ENCODE measurements around the gene NECTIN2.
"Not testable (repeated sequence)": the region's sequence is repeated elsewhere in the genome, so short reads cannot be mapped to it uniquely, and the experiment has no call there.

NECTIN2 gene

GRCh38 chr19:44878120-44878865, 32.2 kb downstream of the NECTIN2 start:
- no peak for DNase-seq (ENCODE audit: low read depth)
- H3K4me3 ChIP-seq (ENCODE audit: low read depth, low read length) = no peak overlapping the region

- DNase-seq (ENCODE audit: low read depth) = no peak
- no peak overlapping the region for H3K4me3 ChIP-seq (ENCODE audit: low read depth, low read length)
Observed at GRCh38 chr19:44879309-44880065, 33.4 kb downstream of the NECTIN2 start.

GRCh38 chr19:44882063-44882462, 36.0 kb downstream of the NECTIN2 start:
- H3K4me3 ChIP-seq (ENCODE audit: low read depth, low read length) = no peak overlapping the region
- no peak for DNase-seq (ENCODE audit: low read depth)

GRCh38 chr19:44882619-44883397, 36.7 kb downstream of the NECTIN2 start:
- H3K4me3 ChIP-seq (ENCODE audit: low read depth, low read length) = not testable (repeated sequence)

GRCh38 chr19:44883922-44884321, 37.8 kb downstream of the NECTIN2 start:
- DNase-seq (ENCODE audit: low read depth) = no peak
- no peak overlapping the region for H3K4me3 ChIP-seq (ENCODE audit: low read depth, low read length)

More at GRCh38 chr19:44882619-44883397, 36.7 kb downstream of the NECTIN2 start:
- not testable (repeated sequence) for DNase-seq (ENCODE audit: low read depth)

DNA sequence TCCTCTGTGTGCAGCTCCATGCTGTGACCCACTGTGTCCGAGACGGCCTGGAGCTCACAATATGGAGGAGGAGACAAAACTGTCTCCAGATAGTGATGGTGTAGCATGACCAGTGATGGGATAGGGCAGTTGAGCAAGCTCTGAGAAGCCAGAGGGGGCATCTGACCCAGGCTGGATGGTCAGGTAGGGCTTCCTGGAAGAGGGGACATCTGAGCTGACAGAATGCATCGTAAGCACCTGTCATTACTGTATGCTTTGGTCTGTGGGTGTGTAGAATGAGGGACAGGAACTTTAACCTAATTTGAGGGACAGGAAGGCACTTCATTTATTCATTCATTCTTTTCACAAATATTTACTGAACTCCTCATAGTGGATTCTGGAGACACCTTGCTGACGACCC, 38.5 kb downstream of the NECTIN2 start:
- no peak overlapping the region for H3K4me3 ChIP-seq (ENCODE audit: low read depth, low read length)
- no peak for DNase-seq (ENCODE audit: low read depth)

DNA sequence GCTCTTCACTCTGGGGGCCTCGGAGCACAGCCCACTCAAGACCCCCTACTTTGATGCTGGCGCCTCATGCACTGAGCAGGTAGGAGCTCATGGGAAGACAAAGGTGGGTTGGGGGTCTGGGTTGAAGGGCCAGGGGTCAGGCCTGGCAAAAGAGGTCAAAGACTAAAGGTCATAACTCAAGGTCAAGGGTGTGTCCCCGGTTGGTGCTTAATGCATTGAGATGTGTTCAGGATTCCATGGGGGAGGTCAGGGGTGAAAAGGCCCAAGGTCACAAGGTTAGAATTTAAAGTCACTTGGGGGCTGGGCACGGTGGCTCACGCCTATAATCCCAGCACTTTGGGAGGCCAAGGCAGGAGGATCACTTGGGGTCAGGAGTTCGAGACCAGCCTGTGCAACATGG, 40.0 kb downstream of the NECTIN2 start:
- no peak overlapping the region for H3K4me3 ChIP-seq (ENCODE audit: low read depth, low read length)

GRCh38 chr19:44887648-44888047, 41.6 kb downstream of the NECTIN2 start:
- DNase-seq (ENCODE audit: low read depth) = no peak
- H3K4me3 ChIP-seq (ENCODE audit: low read depth, low read length) = no peak overlapping the region

More for the DNA sequence above, 40.0 kb downstream of the NECTIN2 start:
- no peak for DNase-seq (ENCODE audit: low read depth)

DNA sequence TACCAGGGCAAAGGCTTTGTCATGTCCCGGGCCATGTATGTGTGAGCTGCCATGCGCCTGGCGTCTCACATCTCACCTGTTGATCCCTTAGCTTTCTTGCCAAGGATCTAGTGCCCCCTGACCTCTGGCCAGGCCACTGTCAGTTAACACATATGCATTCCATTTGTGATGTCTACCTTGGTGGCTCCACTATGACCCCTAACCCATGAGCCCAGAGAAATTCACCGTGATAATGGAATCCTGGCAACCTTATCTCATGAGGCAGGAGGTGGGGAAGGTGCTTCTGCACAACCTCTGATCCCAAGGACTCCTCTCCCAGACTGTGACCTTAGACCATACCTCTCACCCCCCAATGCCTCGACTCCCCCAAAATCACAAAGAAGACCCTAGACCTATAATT, 42.2 kb downstream of the NECTIN2 start:
- DNase-seq (ENCODE audit: low read depth); H3K4me3 ChIP-seq (ENCODE audit: low read depth, low read length): not testable (repeated sequence)

- H3K4me3 ChIP-seq (ENCODE audit: low read depth, low read length) = peak overlapping the region; percentile 51
- no peak for DNase-seq (ENCODE audit: low read depth)
Observed at GRCh38 chr19:44889830-44890365, 43.8 kb downstream of the NECTIN2 start.

DNA sequence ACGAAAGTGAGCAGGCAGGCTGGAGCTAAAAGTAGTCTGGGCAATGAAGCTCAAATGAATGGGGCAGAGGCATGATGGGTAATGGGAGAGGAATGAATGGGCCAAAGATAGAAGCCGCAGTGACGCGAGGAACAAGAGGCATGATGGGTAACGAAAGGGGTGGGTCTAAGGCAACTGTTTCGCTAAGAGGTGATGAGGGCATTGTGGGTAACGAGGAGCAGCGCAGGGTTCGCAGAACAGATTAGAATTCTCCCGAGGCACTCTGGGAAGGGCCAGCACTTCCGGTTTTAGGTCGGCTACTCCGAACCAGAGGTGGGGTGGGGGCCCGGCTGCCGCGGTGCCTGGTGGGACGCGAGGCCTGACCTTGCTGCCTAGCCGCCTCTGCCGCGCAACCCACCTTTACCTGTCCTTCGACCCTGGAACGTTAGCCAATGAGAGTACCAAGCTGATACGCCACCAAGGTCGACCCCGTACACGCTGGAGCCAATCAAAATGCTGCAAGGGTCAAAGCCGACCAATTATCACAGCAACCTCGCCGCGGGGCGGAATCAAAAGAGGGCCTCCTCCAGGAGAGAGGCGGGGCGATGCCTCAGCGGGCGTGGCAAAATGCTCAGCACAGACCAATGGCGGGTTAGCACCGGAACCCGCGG, 44.4 kb downstream of the NECTIN2 start:
- H3K4me3 ChIP-seq (ENCODE audit: low read depth, low read length) = peak overlapping the region; percentile 51
- peak; percentile 99 for DNase-seq (ENCODE audit: low read depth)

DNA sequence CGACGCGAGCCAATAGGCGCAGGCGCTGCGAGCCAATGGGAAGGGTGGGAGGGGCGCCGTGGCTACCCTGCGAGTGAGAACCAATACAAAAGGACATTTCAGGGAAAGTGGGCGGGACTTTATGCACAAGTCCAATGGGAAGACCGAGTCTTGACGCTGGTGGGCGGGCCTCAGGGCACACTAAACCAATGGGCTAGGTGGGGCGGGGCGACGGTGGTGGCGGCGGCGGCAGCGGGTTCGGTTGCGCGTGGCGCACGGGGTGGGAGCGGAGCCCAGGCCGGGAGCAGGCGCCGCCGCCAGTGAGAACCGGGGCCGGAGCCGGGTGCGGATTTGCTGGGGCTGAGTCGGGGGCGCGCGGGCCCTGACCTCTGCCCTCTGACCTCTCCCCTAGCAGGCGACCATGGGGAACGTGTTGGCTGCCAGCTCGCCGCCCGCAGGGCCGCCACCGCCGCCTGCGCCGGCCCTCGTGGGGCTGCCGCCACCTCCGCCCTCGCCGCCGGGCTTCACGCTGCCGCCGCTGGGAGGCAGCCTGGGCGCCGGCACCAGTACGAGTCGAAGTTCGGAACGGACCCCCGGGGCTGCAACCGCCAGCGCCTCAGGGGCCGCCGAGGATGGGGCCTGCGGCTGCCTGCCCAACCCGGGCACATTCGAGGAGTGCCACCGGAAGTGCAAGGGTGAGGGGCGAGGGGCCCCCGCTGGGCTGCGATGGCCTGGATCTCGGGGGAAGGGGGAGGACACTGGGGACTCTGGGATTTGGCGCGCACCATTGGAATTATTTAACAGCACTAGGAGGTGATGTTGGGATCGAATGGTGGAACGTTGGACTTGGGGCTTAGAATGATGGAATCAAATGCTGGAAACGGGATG, 45.2 kb downstream of the NECTIN2 start, which contains the start of gene TOMM40:
Gene TOMM40 (plus strand): TSS at position 239 of the 867 bp plus-strand sequence. CDS start 162 bp downstream, at position 401.
- no peak for DNase-seq (ENCODE audit: low read depth)
- peak within 1 kb of the TSS; percentile 84 for H3K4me3 ChIP-seq (ENCODE audit: low read depth, low read length)

GRCh38 chr19:44892932-44893331, 46.8 kb downstream of the NECTIN2 start:
- DNase-seq (ENCODE audit: low read depth) = no peak
- no peak overlapping the region for H3K4me3 ChIP-seq (ENCODE audit: low read depth, low read length)

- DNase-seq (ENCODE audit: low read depth) = no peak
- H3K4me3 ChIP-seq (ENCODE audit: low read depth, low read length) = no peak overlapping the region
Observed at GRCh38 chr19:44893332-44894051, 47.4 kb downstream of the NECTIN2 start.

DNA sequence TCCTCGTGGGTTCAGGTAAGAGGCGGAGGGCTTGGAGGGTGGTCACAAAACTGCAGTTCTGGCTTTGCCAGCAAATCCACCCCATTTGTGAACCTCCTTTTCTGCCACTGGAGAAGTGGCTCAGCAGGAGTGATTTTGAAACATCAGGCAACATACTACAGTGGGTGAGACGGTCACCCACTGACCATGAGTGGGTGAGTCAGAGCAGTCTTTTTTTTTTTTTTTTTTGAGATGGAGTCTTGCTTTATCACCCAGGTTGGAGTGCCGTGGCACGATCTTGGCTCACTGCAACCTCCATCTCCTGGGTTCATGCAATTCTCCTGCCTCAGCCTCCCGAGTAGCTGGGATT, 47.9 kb downstream of the NECTIN2 start:
- DNase-seq (ENCODE audit: low read depth) = no peak
- H3K4me3 ChIP-seq (ENCODE audit: low read depth, low read length) = no peak overlapping the region

- H3K4me3 ChIP-seq (ENCODE audit: low read depth, low read length) = no peak overlapping the region
- no peak for DNase-seq (ENCODE audit: low read depth)
Observed at GRCh38 chr19:44894946-44895345, 48.8 kb downstream of the NECTIN2 start.

- H3K4me3 ChIP-seq (ENCODE audit: low read depth, low read length) = no peak overlapping the region
- no peak for DNase-seq (ENCODE audit: low read depth)
Observed at GRCh38 chr19:44897835-44898234, 51.7 kb downstream of the NECTIN2 start.
